Tibial nerve (tissue), 4 donors: ENCODE results near the gene SLC36A3.

Experiments used
- EP300 ChIP-seq, 2 donors: sonication (generic); formaldehyde crosslinking; IDR thresholded peaks; one replicate each; pipeline ENCODE4 v1.6.1; 2017; ENCODE audit warnings: antibody characterized with exemption in 2 of 2, mild to moderate bottlenecking in 1 of 2
- POLR2A ChIP-seq, 2 donors: fragments of 450-650 bp; IDR thresholded peaks; one replicate each; pipeline ENCODE4 v1.6.1; 2017; ENCODE audit warnings: antibody characterized with exemption in 2 of 2, mild to moderate bottlenecking in 2 of 2, moderate library complexity in 2 of 2
- TF ChIP-seq, protein P1 (sequence below), 5 experiments: fragments of 200-600 bp in 3 of 5; fragments of 450-650 bp in 2 of 5; sonication (generic) in 3 of 5; IDR thresholded peaks; one replicate each; pipeline ENCODE4 v1.5.1; 2016 to 2019; ENCODE audit warnings: antibody characterized with exemption in 5 of 5, mild to moderate bottlenecking in 3 of 5, moderate library complexity in 2 of 5

DNA sequence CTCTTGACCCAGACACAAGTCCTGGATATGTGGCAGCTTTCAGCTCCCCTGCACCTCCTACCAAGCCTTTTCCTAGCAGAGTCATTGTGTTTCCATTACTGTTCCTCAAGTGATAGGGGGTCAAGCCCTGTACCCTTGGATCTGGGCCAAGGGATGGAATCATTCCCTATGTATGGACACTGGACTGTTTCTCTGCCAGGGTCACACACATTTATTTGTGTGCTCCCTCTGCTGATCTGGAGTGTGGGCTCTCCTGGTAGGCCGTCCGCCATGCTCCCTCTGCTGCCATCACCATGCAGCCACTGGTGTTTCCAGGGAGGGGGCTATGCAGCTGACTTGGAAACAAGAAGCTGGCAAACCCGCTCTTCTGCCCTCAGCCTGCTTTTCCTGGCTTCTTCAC is 41.0 kb downstream of the SLC36A3 start:
- TF ChIP-seq EP300 (IDR thresholded peaks at IDR 0.05), result no peak
- TF ChIP-seq, protein P1, sequence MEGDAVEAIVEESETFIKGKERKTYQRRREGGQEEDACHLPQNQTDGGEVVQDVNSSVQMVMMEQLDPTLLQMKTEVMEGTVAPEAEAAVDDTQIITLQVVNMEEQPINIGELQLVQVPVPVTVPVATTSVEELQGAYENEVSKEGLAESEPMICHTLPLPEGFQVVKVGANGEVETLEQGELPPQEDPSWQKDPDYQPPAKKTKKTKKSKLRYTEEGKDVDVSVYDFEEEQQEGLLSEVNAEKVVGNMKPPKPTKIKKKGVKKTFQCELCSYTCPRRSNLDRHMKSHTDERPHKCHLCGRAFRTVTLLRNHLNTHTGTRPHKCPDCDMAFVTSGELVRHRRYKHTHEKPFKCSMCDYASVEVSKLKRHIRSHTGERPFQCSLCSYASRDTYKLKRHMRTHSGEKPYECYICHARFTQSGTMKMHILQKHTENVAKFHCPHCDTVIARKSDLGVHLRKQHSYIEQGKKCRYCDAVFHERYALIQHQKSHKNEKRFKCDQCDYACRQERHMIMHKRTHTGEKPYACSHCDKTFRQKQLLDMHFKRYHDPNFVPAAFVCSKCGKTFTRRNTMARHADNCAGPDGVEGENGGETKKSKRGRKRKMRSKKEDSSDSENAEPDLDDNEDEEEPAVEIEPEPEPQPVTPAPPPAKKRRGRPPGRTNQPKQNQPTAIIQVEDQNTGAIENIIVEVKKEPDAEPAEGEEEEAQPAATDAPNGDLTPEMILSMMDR (IDR thresholded peaks at IDR 0.05), result no peak
- no peak for TF ChIP-seq POLR2A (IDR thresholded peaks at IDR 0.05)
